GM12875 (cell line): ENCODE results near the gene TBC1D16.

Experiments
- H3K4me3 ChIP-seq: one replicate; pipeline ENCODE4 v1.5.1; 2011; ENCODE audit warnings: low read depth, low read length, control low read depth
- CTCF ChIP-seq: IDR thresholded peaks from 2 replicates; pipeline ENCODE4 v1.5.1; 2011; ENCODE audit warnings: low read depth, mild to moderate bottlenecking, control low read depth, inconsistent platforms, low read length, moderate library complexity, borderline replicate concordance; ENCODE audit not compliant: insufficient read depth

TBC1D16 gene

GRCh38 chr17:79937391-79938335 lies 98.0 kb downstream of the TBC1D16 start:
- no peak overlapping the region for H3K4me3 ChIP-seq
- no peak for TF ChIP-seq CTCF

DNA sequence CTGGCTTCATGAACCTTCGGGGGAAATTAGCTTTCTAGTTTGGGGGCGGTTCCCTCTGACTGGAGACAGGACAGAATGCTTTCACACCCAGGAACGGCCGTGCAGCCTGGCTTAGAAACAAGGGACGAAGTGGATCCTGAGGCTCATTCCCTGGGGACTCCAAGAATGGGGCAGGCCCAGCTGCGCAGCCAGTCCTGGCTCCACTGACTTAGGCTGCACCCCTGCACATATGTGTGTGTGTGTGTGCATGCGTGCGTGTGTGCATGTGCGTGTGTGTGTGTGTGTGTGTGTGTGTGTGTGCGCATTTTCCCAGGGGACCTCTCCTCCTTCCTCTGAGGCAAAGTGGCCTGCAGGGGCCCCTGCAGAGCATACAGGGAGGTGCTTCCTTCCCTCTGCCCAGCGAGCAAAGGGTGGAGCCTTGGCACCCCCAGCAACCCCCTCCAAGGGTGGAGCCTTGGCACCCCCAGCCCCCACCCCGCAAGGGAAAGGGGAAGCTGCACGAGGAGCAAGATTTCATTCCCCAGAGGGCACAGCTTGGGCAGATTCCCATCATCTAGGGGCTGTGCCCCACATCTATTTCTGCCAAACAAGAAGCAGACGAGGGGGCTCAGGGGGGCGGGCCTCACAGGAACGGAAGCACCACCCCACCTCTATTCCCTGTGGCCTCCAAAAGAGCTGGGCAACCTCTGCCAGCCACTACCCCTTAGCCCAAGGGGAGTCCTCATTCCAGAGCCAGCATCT lies 98.9 kb downstream of the TBC1D16 start:
- TF ChIP-seq CTCF = no peak
- H3K4me3 ChIP-seq = no peak overlapping the region

- no peak for TF ChIP-seq CTCF
- H3K4me3 ChIP-seq = no peak overlapping the region
Measured at GRCh38 chr17:79936050-79936449, 99.6 kb downstream of the TBC1D16 start.

- no peak overlapping the region for H3K4me3 ChIP-seq
- no peak for TF ChIP-seq CTCF
Measured at GRCh38 chr17:79935197-79935885, 100.3 kb downstream of the TBC1D16 start.

- no peak for TF ChIP-seq CTCF
- H3K4me3 ChIP-seq = no peak overlapping the region
Measured at GRCh38 chr17:79934653-79934970, 101.1 kb downstream of the TBC1D16 start.

DNA sequence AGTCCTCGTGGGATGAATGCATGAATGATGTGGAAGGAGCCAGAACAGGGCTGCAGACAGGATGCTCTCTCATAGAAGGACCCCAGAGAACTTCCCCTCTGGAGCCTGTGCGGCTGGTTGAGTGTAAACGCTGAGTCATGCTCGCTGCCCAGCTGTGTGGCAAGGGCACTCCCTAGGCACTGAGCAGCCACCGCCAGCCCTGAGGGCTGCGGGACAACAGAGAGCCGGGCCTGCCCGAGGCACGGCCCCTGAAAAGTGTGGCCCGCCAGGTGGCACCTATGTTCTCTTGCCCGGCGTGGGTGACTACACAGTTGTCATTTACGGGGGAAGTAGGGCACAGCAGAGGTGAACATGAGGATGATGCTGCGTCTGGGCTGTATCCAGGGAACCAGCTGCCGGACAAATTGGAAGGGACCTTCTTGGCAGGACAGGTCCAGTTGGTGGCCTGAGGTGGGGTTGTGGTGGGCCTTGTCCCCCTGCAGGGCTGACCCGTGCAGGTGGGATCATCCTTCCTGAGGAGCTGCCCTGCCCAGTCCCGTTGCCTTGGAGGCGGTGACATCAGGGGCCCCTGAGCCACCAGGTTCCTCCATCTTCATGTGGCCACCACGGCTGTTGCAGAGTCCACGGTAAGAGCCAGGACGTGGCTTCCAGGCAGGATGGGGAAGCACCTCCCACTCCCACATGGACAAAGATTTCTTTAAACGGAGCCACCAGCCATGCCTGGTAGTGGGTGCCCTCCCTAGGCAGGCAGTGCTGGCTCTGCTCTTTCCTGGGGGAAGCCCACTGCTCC lies 101.6 kb downstream of the TBC1D16 start:
- H3K4me3 ChIP-seq = no peak overlapping the region
- TF ChIP-seq CTCF = no peak
